Gastroesophageal sphincter (tissue), 3 donors: ENCODE measurements around the gene OIT3.

Experiments
- EP300 ChIP-seq: sonication (generic); formaldehyde crosslinking; IDR thresholded peaks from one replicate; pipeline ENCODE4 v1.6.1; 2017; ENCODE audit warnings: antibody characterized with exemption, mild to moderate bottlenecking
- POLR2A ChIP-seq, 2 donors: fragments of 450-650 bp; IDR thresholded peaks; one replicate each; pipeline ENCODE4 v1.6.1; 2017; ENCODE audit warnings: antibody characterized with exemption in 2 of 2, mild to moderate bottlenecking in 2 of 2, moderate library complexity in 1 of 2
- POLR2AphosphoS5 ChIP-seq: sonication (generic); formaldehyde crosslinking; IDR thresholded peaks from one replicate; pipeline ENCODE4 v1.6.1; 2017; ENCODE audit warnings: antibody characterized with exemption
- TF ChIP-seq, protein P1 (sequence below), 4 experiments: fragments of 200-600 bp in 2 of 4; fragments of 450-650 bp in 2 of 4; sonication (generic) in 1 of 4; IDR thresholded peaks; one replicate each; pipeline ENCODE4 v1.5.1; 2017 to 2019; ENCODE audit warnings: antibody characterized with exemption in 4 of 4, mild to moderate bottlenecking in 2 of 4, moderate library complexity in 2 of 4

DNA sequence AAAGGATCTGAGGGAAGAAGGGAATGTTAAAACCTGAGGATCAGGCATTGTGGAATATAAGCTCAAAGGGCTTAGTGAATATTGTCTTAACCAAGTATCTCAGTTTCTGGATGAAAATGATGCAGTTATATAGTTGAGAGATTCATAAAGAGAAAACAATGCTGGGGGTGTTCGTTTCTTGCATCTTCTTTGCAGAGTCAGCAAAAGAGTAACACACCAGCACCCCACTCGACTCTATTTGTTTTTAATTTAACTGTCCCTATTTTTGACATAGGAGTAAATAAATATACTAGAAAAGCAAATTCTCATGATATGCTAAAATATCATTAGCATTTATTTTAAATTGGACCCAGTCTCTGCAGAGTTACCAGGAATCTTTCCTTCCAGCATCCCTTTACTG, 7.6 kb upstream of the OIT3 start:
- TF ChIP-seq, protein P1, sequence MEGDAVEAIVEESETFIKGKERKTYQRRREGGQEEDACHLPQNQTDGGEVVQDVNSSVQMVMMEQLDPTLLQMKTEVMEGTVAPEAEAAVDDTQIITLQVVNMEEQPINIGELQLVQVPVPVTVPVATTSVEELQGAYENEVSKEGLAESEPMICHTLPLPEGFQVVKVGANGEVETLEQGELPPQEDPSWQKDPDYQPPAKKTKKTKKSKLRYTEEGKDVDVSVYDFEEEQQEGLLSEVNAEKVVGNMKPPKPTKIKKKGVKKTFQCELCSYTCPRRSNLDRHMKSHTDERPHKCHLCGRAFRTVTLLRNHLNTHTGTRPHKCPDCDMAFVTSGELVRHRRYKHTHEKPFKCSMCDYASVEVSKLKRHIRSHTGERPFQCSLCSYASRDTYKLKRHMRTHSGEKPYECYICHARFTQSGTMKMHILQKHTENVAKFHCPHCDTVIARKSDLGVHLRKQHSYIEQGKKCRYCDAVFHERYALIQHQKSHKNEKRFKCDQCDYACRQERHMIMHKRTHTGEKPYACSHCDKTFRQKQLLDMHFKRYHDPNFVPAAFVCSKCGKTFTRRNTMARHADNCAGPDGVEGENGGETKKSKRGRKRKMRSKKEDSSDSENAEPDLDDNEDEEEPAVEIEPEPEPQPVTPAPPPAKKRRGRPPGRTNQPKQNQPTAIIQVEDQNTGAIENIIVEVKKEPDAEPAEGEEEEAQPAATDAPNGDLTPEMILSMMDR (IDR thresholded peaks at IDR 0.05): no peak
- TF ChIP-seq POLR2AphosphoS5 (no peak), POLR2A (IDR thresholded peaks at IDR 0.05) (no peak), EP300 (no peak)
